SH-SY5Y (cell line): ENCODE data around the gene CDKN2C.

Experiments used
- GATA2 ChIP-seq: IDR thresholded peaks from 2 replicates; pipeline ENCODE4 v1.6.1; 2011; ENCODE audit warnings: mild to moderate bottlenecking, low read depth, low read length
- GATA3 ChIP-seq: IDR thresholded peaks from 2 replicates; pipeline ENCODE4 v1.6.1; 2011; ENCODE audit warnings: low read depth, mild to moderate bottlenecking, low read length, moderate library complexity

DNA sequence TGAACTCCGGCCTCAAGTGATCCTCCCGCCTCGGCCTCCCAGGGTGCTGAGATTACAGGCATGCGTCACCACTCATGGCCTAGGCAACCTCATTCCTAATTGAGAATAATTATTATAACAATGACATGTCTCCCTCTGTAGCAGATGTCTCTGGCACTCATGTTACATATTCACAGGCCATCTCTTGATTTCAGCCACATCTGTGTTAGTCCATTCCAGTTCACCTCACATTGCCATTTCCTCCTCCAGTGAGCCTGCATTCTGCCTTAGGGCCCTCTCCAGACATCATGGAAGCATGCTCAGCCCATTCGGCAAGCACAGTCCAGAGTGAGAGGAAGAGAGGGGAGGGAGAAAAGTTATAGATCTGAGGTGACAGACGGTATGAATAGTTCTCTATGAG lies 32.5 kb downstream of the CDKN2C start:
- TF ChIP-seq GATA2 (no peak), GATA3 (no peak)
